SH-SY5Y (cell line): ENCODE results near the gene C12orf50.

ENCODE experiments used
- GATA2 ChIP-seq: IDR thresholded peaks from 2 replicates; pipeline ENCODE4 v1.6.1; 2011; ENCODE audit warnings: mild to moderate bottlenecking, low read depth, low read length
- GATA3 ChIP-seq: IDR thresholded peaks from 2 replicates; pipeline ENCODE4 v1.6.1; 2011; ENCODE audit warnings: low read depth, mild to moderate bottlenecking, low read length, moderate library complexity

C12orf50 gene, protein sequence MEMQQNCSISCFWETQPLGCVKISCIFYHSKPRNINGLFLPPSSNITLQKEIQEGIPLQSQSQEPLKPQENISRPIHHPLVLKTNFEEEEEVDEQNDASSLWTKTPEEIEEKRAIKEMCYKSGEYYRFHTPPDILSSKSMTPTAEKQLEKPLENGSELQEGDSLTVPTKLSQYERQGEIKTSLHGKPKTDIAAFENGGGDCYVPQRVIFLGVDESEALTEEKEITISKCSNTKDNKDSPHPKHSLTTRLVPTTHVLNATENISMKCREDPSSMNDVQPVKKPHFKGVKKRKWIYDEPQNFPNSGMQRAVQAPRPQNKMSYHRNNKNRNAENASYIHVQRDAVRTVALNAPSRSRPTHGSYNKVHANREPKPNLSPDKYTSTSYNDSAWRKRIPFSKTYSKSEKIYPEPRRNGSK

DNA sequence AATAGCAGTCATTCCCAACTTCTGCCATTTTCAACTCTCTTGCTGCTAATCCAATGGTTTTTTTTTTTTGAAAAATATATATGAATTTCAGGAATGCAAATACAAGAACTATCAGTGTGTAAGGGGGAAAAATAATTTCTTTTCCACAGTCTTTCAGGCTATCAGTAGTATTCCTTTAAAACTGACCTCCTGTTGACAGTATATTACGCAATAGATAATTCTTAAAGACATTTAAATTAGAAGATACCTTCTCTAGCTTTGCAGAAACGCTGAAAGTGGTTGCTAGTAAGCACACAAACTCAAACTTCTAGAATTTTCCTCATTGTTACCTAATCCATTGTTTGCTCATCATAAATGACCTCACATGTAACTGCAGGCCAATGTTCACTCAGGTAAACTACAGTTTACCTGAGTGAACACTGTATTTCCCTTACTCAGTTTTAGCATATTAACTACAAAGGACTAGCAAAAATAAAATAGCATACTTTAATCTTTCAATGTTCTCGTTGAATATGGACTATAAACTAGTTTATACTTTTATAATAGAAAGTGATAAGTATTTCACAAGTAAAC lies at the start of gene C12orf50:
TSS of gene C12orf50 (minus strand) at position 309 of the 573 bp plus-strand sequence. CDS start 2,439 bp downstream, outside the sequence.
- no peak for TF ChIP-seq GATA2
- no peak for TF ChIP-seq GATA3

DNA sequence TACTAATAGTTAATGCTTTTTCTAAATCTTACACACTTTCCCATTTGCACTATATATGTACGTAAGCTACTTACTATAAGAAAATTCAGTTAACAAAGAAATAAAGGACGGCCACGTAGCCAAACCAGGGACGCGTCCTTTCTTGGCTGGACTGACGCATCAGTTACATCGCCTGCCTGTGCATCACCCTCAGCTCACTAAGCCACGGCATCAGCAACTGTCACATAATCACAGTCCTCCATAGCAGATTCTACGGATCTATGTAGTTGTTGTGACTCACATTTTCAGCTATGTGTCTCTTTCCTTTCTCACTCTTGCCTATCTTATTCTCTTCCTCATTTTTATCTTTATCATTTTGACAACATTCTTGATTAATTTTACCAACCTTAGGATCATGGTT lies 38.1 kb upstream of the C12orf50 start:
- TF ChIP-seq GATA3 (no peak), GATA2 (no peak)

DNA sequence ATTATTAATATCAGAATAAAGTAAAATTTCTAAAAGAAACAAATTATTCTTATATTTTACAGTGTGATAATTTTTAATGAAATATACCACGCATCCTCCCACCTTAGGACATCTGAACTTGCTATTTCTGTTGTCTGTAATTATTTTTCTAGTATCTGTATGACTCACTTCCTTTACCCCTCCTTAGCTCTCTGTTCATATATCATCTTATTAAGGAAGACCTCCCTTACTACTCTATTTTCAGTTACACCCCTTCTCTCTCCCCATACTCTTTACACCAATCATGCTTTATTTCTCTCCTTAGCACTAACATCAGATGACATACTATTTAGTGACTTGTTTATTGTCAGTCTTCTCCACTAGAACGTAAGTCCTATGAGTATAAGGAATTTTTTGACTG lies 34.2 kb upstream of the C12orf50 start:
- no peak for TF ChIP-seq GATA2
- TF ChIP-seq GATA3, result no peak

DNA sequence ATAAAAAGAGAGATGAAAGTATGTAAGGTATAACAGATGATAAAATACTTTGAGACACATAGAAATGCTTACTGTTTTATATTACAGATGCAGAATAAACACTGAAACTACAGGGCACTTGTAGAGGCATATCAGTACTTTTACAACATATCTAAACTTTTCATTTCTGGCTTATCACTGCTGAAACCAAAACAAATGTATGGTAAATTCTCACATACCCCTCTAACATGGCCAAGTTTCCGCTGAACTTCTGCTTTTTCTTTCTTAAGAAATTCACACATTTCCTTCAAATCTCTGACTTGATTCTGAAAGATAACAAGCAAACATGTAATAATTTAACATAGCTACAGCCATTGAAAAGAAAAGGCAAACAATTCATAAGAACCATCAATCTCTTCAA lies 33.3 kb upstream of the C12orf50 start:
- TF ChIP-seq GATA3, result no peak
- TF ChIP-seq GATA2, result no peak

DNA sequence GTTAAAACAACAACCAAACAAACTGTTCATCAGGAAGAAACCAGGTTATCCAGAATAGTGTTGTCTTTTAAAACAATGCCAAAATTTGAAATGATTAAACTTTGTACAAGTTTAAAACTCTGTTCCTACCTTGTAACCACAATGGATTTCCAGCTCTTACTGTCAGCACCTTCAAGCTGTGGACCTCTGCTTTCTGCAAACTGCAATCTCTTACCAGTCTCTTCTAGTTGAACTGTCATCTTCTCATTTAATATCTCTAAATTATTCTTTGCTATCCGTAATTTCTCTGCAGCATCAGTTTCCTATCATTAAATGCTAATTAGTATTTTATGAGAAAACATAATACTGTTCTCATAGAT lies 29.5 kb upstream of the C12orf50 start:
- no peak for TF ChIP-seq GATA3
- no peak for TF ChIP-seq GATA2

DNA sequence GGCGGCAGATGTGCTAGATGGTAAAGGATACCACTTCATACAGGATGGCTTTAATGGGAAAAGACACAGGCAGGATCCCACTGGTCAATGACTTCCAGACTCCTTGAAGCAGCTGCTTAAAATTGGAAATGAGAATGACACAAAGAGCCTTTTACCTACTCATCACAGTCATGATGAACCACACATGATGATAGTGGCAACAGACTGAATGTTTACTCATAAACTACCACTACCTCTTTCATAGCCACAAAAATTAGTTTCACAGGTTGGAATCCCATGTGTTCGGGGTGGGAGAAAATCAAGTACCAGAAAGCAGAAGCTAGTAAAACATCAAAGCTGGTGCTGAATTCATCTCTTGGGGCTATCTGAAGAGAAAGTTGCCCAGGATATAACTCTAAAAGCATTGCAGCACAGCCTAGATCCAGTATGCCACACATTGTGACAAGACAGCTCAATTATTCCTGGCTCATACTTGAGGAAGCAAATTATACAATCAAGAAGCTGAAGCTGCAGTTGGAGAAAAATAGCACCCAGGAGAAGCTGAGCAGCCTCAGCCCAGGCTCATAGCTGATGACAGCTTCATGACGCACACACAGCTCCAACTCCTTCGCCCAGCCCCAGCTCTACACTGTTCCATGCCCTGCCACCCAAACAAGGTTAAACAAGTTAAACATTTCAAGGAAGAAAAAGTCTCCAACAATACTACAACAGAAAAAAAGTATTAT lies 29.0 kb upstream of the C12orf50 start:
- no peak for TF ChIP-seq GATA2

DNA sequence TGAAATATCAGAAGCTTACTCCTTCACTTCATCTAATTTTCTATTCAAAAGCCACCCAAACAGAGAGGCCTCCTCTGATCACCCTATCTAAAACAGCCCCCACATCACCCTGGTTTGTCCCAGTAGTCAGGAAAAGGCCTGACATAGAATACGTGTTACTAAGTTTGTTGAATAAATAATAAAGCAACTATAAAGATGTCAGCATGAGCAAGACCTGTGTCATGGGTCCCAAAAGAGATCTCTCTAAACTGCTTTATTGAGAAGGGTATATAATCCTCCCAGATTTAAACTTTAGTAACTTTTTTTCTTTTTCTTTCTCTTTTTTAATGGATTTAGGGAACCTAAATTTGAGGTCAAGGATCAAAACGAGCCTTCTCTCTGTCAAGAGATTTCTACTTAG lies 27.4 kb upstream of the C12orf50 start:
- TF ChIP-seq GATA2 (no peak), GATA3 (no peak)

DNA sequence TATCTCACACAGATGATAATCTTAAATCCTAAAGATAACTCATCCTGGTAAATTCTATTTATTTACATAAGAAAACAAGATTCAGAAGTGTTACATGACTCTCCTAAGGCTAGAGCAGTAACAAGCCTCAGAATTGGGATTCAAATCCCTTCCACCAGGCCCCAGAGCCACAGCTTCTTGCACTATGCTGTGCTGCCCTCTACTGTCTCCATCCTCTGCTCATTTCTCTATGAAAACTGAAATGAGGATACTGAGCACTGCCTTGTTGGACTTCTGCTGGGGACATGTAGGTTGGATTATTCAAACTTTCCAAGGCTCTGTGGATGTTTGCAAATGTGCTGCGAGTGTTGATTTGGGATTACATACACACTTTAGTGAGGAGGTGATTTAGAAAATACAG lies 23.5 kb upstream of the C12orf50 start:
- TF ChIP-seq GATA2, result no peak
- TF ChIP-seq GATA3, result no peak

DNA sequence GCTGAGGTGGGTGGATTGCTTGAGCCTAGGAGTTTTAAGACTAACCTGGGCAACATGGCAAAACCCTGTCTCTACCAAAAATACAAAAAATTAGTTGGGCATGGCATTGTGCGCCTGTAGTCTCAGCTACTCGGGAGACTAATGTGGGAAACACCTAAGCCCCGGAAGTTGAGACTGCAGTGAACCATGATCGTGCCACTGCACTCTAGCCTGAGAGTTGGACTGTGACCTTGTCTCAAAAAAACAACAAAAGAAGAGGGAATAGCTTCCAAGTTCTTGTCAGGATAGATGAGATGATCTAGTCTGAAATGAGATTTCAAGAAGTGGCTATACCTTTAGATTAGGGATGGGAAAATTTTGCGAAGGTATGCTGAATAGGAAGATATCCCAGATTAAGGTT lies 14.8 kb upstream of the C12orf50 start:
- TF ChIP-seq GATA2, result no peak
- no peak for TF ChIP-seq GATA3

DNA sequence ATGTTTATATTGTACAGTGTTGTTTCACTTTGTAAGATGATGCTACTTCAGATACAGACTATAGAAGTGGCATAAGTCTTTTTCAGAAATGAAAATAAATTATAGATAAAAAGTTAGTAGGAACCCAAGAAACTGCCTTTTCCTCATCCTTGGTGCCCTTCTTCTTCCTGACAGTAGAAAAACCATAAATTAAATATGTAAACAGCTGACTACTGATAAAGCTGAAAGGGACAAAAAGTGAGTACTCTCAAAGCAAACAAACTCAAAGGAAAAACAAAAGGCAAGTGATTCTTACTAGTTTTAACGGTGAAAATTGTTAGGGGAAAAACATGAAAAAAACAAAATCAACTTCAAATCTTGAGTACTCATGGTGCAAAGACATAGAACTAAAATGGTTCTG lies 8.6 kb upstream of the C12orf50 start:
- TF ChIP-seq GATA3 (no peak), GATA2 (no peak)

DNA sequence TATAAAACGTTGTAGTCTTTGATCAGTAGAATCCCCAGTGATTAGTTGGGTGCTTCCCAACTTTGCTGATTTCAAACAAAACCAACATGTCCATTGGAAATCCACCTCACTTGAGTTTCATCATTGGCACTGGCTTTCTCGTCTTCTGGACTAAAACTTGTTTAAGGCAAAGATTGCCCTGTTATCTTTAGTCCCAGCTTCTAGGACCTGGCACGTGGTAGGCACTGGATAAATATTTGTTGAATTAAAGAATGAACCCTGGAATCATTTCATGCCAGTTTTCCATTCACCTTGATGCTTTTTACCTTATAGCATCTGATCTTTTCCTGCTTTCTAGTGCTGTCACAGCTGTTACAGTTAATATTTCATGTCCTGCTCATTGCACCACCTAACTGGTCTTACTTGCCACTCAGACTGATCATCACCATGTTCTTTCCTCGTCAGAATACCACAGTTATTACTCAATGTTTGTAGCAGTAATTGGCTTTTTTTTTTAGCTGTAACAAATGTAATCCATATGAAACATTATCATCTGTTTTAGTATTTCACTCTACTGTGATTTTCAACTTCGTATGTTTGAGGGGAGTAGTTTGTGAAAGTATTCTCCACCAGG lies 7.3 kb upstream of the C12orf50 start:
- no peak for TF ChIP-seq GATA2
- no peak for TF ChIP-seq GATA3

DNA sequence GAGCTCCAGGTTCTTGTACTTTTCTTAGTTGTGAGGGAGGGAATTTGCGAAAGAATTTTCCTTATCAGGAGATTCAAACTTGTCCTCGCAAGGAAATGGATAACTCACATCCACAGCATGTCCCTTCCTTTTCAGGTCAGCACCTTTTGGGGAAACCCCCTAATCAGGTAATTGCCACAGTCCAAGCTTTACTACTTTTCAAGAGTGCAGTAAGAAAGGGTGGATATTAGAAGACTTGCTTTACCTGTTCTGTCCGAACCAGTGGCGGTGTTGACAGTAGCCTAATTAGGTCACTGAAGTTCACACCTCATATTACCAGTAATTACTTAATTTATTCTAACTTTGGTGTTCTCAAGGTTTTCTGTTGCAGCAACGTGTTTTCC lies 6.7 kb upstream of the C12orf50 start:
- no peak for TF ChIP-seq GATA2
- no peak for TF ChIP-seq GATA3

DNA sequence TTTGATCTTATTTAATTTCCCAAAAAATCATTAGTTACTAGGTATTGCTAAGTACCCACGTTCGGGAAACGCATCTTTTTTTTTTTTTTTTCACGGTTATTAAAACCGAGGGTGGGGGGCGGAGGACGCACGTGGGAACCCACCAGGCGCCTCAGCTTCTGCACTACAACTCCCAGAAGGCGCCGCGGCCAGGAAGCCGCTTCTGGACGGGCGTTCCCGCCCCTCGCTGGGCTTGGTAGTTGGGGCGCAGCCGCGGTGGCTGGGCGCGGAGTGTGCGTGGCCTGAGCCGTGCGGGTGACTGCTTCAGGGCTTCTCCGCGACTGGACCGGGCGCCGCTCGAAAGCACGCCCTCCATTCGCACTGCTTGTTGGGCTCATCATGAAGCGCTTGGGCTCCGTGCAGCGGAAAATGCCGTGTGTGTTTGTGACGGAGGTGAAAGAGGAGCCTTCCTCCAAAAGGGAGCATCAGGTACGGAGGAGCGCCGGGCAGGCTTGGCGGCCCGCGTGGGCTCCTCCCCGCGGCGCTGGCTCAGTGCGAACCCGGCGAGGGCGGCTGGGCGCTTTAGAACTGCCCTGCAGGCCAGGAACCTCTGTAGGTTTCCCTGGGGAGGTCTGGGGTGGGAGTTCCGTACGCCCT lies 6.2 kb upstream of the C12orf50 start:
- TF ChIP-seq GATA3 (no peak), GATA2 (no peak)

DNA sequence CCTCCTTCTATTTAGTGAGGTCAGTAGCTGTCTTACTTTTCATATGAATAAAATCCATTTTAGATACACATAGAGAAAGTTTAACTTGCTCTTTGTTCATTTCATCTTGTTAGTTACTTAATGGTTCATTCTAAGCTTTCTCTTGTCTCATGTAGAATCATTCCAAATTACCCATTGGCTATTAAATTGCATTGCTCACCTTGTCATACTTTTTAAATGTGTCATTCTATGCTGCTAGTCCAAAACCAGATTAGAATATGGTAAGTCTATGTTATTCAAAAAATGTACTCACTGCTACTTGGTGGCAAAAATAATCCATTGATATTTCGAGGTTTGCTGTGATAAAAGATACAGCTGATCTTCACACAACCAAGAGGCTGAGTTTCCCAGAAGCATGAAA lies 3.0 kb downstream of the C12orf50 start:
- TF ChIP-seq GATA3 (no peak), GATA2 (no peak)

DNA sequence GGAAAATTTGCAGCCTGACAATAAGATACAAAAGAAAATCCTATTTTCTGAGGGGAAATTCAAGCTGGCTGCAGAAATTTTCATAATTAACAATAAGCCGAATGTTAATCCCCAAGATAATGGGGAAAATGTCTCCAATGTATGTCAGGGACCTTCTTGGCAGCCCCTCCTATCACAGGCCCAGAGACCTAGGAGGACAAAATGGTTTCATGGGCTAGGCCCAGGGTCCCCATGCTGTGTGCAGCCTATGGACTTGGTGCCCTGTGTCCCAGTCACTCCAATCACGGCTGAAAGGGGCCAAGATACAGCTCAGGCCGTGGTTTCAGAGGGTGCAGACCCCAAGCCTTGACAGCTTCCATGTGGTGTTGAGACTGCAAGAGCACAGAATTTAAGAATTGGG lies 11.2 kb downstream of the C12orf50 start:
- no peak for TF ChIP-seq GATA2
- no peak for TF ChIP-seq GATA3
